Measurements from ENCODE around the gene RAB3B.

DNA sequence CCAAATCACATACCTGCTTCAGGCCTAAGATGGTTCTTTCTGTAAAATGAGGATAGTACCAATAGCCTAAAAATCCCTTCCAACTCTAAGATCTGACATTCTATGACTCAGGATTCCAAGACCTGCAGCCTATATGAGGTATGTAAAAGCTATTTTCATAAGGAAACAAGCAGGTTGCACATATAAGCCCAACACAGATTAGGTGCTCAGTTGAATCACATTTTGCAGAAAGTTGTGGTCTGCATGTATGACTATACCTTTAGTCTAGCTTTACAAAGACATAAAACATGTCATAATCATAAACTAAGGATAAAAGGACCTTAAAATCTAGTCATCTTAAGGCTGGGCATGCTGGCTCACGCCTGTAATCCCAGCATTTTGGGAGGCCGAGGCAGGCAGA is 35.8 kb upstream of the RAB3B start:
- TF ChIP-seq, protein P1, sequence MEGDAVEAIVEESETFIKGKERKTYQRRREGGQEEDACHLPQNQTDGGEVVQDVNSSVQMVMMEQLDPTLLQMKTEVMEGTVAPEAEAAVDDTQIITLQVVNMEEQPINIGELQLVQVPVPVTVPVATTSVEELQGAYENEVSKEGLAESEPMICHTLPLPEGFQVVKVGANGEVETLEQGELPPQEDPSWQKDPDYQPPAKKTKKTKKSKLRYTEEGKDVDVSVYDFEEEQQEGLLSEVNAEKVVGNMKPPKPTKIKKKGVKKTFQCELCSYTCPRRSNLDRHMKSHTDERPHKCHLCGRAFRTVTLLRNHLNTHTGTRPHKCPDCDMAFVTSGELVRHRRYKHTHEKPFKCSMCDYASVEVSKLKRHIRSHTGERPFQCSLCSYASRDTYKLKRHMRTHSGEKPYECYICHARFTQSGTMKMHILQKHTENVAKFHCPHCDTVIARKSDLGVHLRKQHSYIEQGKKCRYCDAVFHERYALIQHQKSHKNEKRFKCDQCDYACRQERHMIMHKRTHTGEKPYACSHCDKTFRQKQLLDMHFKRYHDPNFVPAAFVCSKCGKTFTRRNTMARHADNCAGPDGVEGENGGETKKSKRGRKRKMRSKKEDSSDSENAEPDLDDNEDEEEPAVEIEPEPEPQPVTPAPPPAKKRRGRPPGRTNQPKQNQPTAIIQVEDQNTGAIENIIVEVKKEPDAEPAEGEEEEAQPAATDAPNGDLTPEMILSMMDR (conservative IDR thresholded peaks at IDR 0.05; ENCODE audit: low read length) = no peak
- TF ChIP-seq EZH2phosphoT487 (IDR thresholded peaks at IDR 0.05; ENCODE audit: borderline replicate concordance) = no peak

All from Loucy (cell line).